ENCODE results near the gene PCYOX1L.

PCYOX1L gene

GRCh38 chr5:149326611-149327010, 31.2 kb upstream of the PCYOX1L start:
- Histone ChIP-seq H3K36me3 (replicated peaks) (no peaks in the 10 kb centered on the region), H3K27me3 (replicated peaks) (no peaks in the 10 kb centered on the region), H3K27ac (no peak overlapping the region), H3K4me3 (ENCODE audit: low read depth, low read length) (no peak overlapping the region)
- no peak for DNase-seq
- in situ Hi-C loops (cut with HindIII; ENCODE audit: low pct_ligation_motif_present, low sequenced_read_pairs): no loop called here
- TF ChIP-seq CTCF (IDR thresholded peaks at IDR 0.05; ENCODE audit: low read depth, low read length, missing control alignments): no peak

GRCh38 chr5:149328177-149328576, 29.7 kb upstream of the PCYOX1L start:
- in situ Hi-C loops (cut with HindIII; ENCODE audit: low pct_ligation_motif_present, low sequenced_read_pairs): no loop called here
- no peak for DNase-seq
- H3K27ac ChIP-seq: no peak overlapping the region
- no peak for TF ChIP-seq CTCF (IDR thresholded peaks at IDR 0.05; ENCODE audit: low read depth, low read length, missing control alignments)
- no peak overlapping the region for H3K4me3 ChIP-seq (ENCODE audit: low read depth, low read length)
- no peaks in the 10 kb centered on the region for H3K36me3 ChIP-seq (replicated peaks)
- no peaks in the 10 kb centered on the region for H3K27me3 ChIP-seq (replicated peaks)

GRCh38 chr5:149333711-149334443, 24.0 kb upstream of the PCYOX1L start:
- in situ Hi-C loops (cut with HindIII; ENCODE audit: low pct_ligation_motif_present, low sequenced_read_pairs): no loop called here
- no peak for DNase-seq
- TF ChIP-seq CTCF (IDR thresholded peaks at IDR 0.05; ENCODE audit: low read depth, low read length, missing control alignments): no peak

GRCh38 chr5:149337736-149338135, 20.1 kb upstream of the PCYOX1L start:
- H3K36me3 ChIP-seq (replicated peaks): no peaks in the 10 kb centered on the region

More at GRCh38 chr5:149333711-149334443, 24.0 kb upstream of the PCYOX1L start:
- Histone ChIP-seq H3K36me3 (replicated peaks) (no peaks in the 10 kb centered on the region), H3K27me3 (replicated peaks) (no peaks in the 10 kb centered on the region), H3K4me3 (ENCODE audit: low read depth, low read length) (no peak overlapping the region), H3K27ac (no peak overlapping the region)

GRCh38 chr5:149338364-149338763, 19.5 kb upstream of the PCYOX1L start:
- no peaks in the 10 kb centered on the region for H3K36me3 ChIP-seq (replicated peaks)
- no peaks in the 10 kb centered on the region for H3K27me3 ChIP-seq (replicated peaks)
- no peak overlapping the region for H3K4me3 ChIP-seq (ENCODE audit: low read depth, low read length)
- H3K27ac ChIP-seq: no peak overlapping the region
- no peak for TF ChIP-seq CTCF (IDR thresholded peaks at IDR 0.05; ENCODE audit: low read depth, low read length, missing control alignments)
- DNase-seq: no peak
- in situ Hi-C loops (cut with HindIII; ENCODE audit: low pct_ligation_motif_present, low sequenced_read_pairs): no loop called here

More at GRCh38 chr5:149337736-149338135, 20.1 kb upstream of the PCYOX1L start:
- DNase-seq: no peak
- no peak for TF ChIP-seq CTCF (IDR thresholded peaks at IDR 0.05; ENCODE audit: low read depth, low read length, missing control alignments)
- Histone ChIP-seq H3K27me3 (replicated peaks) (no peaks in the 10 kb centered on the region), H3K27ac (no peak overlapping the region), H3K4me3 (ENCODE audit: low read depth, low read length) (no peak overlapping the region)
- in situ Hi-C loops (cut with HindIII; ENCODE audit: low pct_ligation_motif_present, low sequenced_read_pairs): no loop called here

GRCh38 chr5:149340920-149341319, 16.9 kb upstream of the PCYOX1L start:
- in situ Hi-C loops (cut with HindIII; ENCODE audit: low pct_ligation_motif_present, low sequenced_read_pairs): no loop called here
- Histone ChIP-seq H3K36me3 (replicated peaks) (no peaks in the 10 kb centered on the region), H3K4me3 (ENCODE audit: low read depth, low read length) (no peak overlapping the region), H3K27ac (no peak overlapping the region), H3K27me3 (replicated peaks) (no peaks in the 10 kb centered on the region)
- DNase-seq: no peak
- no peak for TF ChIP-seq CTCF (IDR thresholded peaks at IDR 0.05; ENCODE audit: low read depth, low read length, missing control alignments)
